ENCODE measurements around the gene NGB. TPM values are rescaled to one million over a fixed set of nuclear protein-coding genes. Genes with fewer than 3 reads are reported as not detected.

NGB gene
- total RNA-seq, 5 donors from 2014 or later (not counting 1 experiment from before 2014, with no cell fraction given): not detected

GRCh38 chr14:77316195-77316505, 45.1 kb upstream of the NGB start:
- H3K27me3 Mint-ChIP-seq: no peaks in the 10 kb centered on the region
- H3K4me1 ChIP-seq (ENCODE audit: control insufficient read depth in 1 of 2, extremely low read depth in 1 of 2, insufficient read depth in 2 of 2, low read length in 2 of 2): peaks cover 0 to 3% of the 10 kb centered on the region in 2 experiments
- peaks cover 4% of the 10 kb centered on the region for H3K36me3 Mint-ChIP-seq
- no peaks in the 10 kb centered on the region for H3K27me3 ChIP-seq (replicated peaks in 1 of 2; ENCODE audit: control insufficient read depth in 2 of 2, extremely low read depth in 1 of 2, insufficient read depth in 2 of 2, low read length in 1 of 2)
- H3K4me3 Mint-ChIP-seq: no peak overlapping the region
- peaks cover 5 to 10% (median 8%) of the 10 kb centered on the region in 3 donors for H3K4me1 Mint-ChIP-seq
- no peak overlapping the region for H3K27ac Mint-ChIP-seq
- no peak for ATAC-seq (replicated peaks in 1 of 4)
- H3K36me3 ChIP-seq (ENCODE audit: control insufficient read depth in 2 of 2, extremely low read depth in 1 of 2, insufficient read depth in 1 of 2, low read length in 1 of 2): no peaks in the 10 kb centered on the region
- H3K9me3 Mint-ChIP-seq: no peaks in the 10 kb centered on the region
- H3K27ac ChIP-seq (ENCODE audit: low read length): no peak overlapping the region
- H3K9me3 ChIP-seq: no peaks in the 10 kb centered on the region
- no CpG with 5 or more reads among the region's 1 CpG for WGBS (ENCODE audit: insufficient coverage)
- ChIA-PET POLR2A (interaction anchor here (0.7 kb wide), 2 partner anchors 42 to 440 kb away, joined by 4 to 11 read pairs; no protein-coding TSS in a partner anchor), CTCF (interaction anchor here (0.5 to 1.8 kb wide), 30 partner anchors 9 to 606 kb away, joined by 3 to 12 read pairs (median 4); partner anchors contain the start of genes ADCK1 (in 1 of the 2), SAMD15 (in 1 of the 2) and TMED8 (in 1 of the 2))
- no peak for DNase-seq
- no peak overlapping the region for H3K4me3 ChIP-seq (ENCODE audit: control insufficient read depth in 1 of 2, extremely low read depth in 1 of 2, low read length in 1 of 2)

- no peak overlapping the region for H3K4me3 ChIP-seq (ENCODE audit: control insufficient read depth in 1 of 2, extremely low read depth in 1 of 2, low read length in 1 of 2)
- H3K9me3 ChIP-seq: no peaks in the 10 kb centered on the region
- Mint-ChIP-seq H3K4me1 (peaks cover 1 to 5% (median 4%) of the 10 kb centered on the region in 3 donors), H3K36me3 (peaks cover 7% of the 10 kb centered on the region), H3K27ac (no peak overlapping the region), H3K9me3 (no peaks in the 10 kb centered on the region), H3K27me3 (no peaks in the 10 kb centered on the region), H3K4me3 (no peak overlapping the region)
- H3K4me1 ChIP-seq (ENCODE audit: control insufficient read depth in 1 of 2, extremely low read depth in 1 of 2, insufficient read depth in 2 of 2, low read length in 2 of 2): no peaks in the 10 kb centered on the region
- 77% methylated on average over 4 of the region's 10 CpGs for WGBS (ENCODE audit: insufficient coverage)
- DNase-seq: no peak
- ChIA-PET CTCF (interaction anchor here (0.7 to 1.8 kb wide), 10 partner anchors 10 to 605 kb away, joined by 3 to 12 read pairs (median 4); partner anchors contain the start of genes SAMD15 (in 1 of the 2) and TMED8 (in 1 of the 2)), POLR2A (no interaction called here)
- ATAC-seq (replicated peaks in 1 of 4): no peak
- no peaks in the 10 kb centered on the region for H3K27me3 ChIP-seq (replicated peaks in 1 of 2; ENCODE audit: control insufficient read depth in 2 of 2, extremely low read depth in 1 of 2, insufficient read depth in 2 of 2, low read length in 1 of 2)
- H3K36me3 ChIP-seq (ENCODE audit: control insufficient read depth in 2 of 2, extremely low read depth in 1 of 2, insufficient read depth in 1 of 2, low read length in 1 of 2): no peaks in the 10 kb centered on the region
- H3K27ac ChIP-seq (ENCODE audit: low read length): no peak overlapping the region
These were observed 43.8 kb upstream of the NGB start for GRCh38 chr14:77314539-77315457.

DNA sequence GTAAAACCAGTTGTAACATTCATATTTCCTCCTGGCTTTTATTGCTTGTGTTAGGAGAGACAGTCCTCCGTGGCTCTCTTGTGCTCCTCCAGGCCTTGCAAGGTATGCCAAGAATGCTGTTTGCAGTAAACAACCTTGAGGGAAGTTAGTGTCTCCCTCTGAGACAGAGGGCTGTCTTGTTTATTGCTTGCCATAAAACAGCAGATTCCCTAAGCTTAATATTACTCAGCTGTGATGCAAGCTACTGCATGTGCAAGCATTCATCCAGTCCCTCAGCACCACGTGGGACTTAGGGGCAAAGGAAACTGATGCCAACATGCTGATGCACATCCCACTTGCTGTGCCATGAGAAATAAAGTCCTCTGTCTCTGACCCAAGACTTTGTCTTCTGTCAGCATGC, 43.0 kb upstream of the NGB start:
- no peak for DNase-seq
- no peak overlapping the region for H3K27ac ChIP-seq (ENCODE audit: low read length)
- H3K9me3 Mint-ChIP-seq: no peaks in the 10 kb centered on the region
- no peaks in the 10 kb centered on the region for H3K27me3 ChIP-seq (replicated peaks in 1 of 2; ENCODE audit: control insufficient read depth in 2 of 2, extremely low read depth in 1 of 2, insufficient read depth in 2 of 2, low read length in 1 of 2)
- ChIA-PET CTCF (interaction anchor here in 1 of 2 donors (0.8 kb wide), 1 partner anchor 10 kb away, joined by 5 read pairs; no protein-coding TSS in a partner anchor), POLR2A (no interaction called here)
- H3K36me3 Mint-ChIP-seq: peaks cover 7% of the 10 kb centered on the region
- no peak for ATAC-seq (replicated peaks in 1 of 4)
- 50% methylated on average over 1 of the region's 2 CpGs for WGBS (ENCODE audit: insufficient coverage)
- no peaks in the 10 kb centered on the region for H3K9me3 ChIP-seq
- no peaks in the 10 kb centered on the region for H3K36me3 ChIP-seq (ENCODE audit: control insufficient read depth in 2 of 2, extremely low read depth in 1 of 2, insufficient read depth in 1 of 2, low read length in 1 of 2)
- H3K27me3 Mint-ChIP-seq: no peaks in the 10 kb centered on the region
- H3K4me3 ChIP-seq (ENCODE audit: control insufficient read depth in 1 of 2, extremely low read depth in 1 of 2, low read length in 1 of 2): no peak overlapping the region
- no peak overlapping the region for H3K27ac Mint-ChIP-seq
- no peaks in the 10 kb centered on the region for H3K4me1 ChIP-seq (ENCODE audit: control insufficient read depth in 1 of 2, extremely low read depth in 1 of 2, insufficient read depth in 2 of 2, low read length in 2 of 2)
- H3K4me1 Mint-ChIP-seq: peaks cover 0 to 2% (median 2%) of the 10 kb centered on the region in 3 donors
- H3K4me3 Mint-ChIP-seq: no peak overlapping the region

- Mint-ChIP-seq H3K4me1 (peaks cover 0 to 2% (median 2%) of the 10 kb centered on the region in 3 donors), H3K9me3 (no peaks in the 10 kb centered on the region), H3K4me3 (no peak overlapping the region), H3K27me3 (no peaks in the 10 kb centered on the region), H3K36me3 (peaks cover 7% of the 10 kb centered on the region), H3K27ac (no peak overlapping the region)
- H3K27me3 ChIP-seq (replicated peaks in 1 of 2; ENCODE audit: control insufficient read depth in 2 of 2, extremely low read depth in 1 of 2, insufficient read depth in 2 of 2, low read length in 1 of 2): no peaks in the 10 kb centered on the region
- H3K9me3 ChIP-seq: no peaks in the 10 kb centered on the region
- ATAC-seq (replicated peaks in 1 of 4) (no peak), DNase-seq (no peak)
- POLR2A ChIA-PET: no interaction called here
- H3K36me3 ChIP-seq (ENCODE audit: control insufficient read depth in 2 of 2, extremely low read depth in 1 of 2, insufficient read depth in 1 of 2, low read length in 1 of 2): no peaks in the 10 kb centered on the region
- CTCF ChIA-PET: no interaction called here
- H3K27ac ChIP-seq (ENCODE audit: low read length): no peak overlapping the region
- H3K4me3 ChIP-seq (ENCODE audit: control insufficient read depth in 1 of 2, extremely low read depth in 1 of 2, low read length in 1 of 2): no peak overlapping the region
- H3K4me1 ChIP-seq (ENCODE audit: control insufficient read depth in 1 of 2, extremely low read depth in 1 of 2, insufficient read depth in 2 of 2, low read length in 2 of 2): no peaks in the 10 kb centered on the region
- WGBS (ENCODE audit: insufficient coverage): no CpG with 5 or more reads among the region's 1 CpG
These were observed 42.4 kb upstream of the NGB start for GRCh38 chr14:77313371-77313770.

DNA sequence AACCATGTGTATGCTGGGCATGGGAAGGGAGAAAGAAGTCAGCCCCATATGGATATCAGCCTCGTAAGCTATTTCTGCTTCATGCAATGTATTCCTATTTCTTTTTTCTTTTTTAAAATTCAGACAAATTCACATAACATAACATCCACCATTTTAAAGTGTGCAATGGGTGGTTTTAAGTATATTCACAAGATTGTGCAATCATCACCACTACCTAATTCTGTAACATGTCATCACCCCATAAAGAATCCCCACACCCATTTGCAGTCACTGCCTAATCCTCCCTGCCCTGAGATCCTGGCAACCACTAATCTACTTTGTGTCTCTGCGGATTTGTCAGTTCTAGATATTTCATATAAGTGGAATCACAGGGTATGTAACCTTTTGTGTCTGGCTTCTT, 40.2 kb upstream of the NGB start:
- H3K27ac Mint-ChIP-seq: no peak overlapping the region
- POLR2A ChIA-PET: no interaction called here
- no peak for ATAC-seq (replicated peaks in 1 of 4)
- no peak for DNase-seq
- no peak overlapping the region for H3K4me3 Mint-ChIP-seq
- no peaks in the 10 kb centered on the region for H3K27me3 ChIP-seq (replicated peaks in 1 of 2; ENCODE audit: control insufficient read depth in 2 of 2, extremely low read depth in 1 of 2, insufficient read depth in 2 of 2, low read length in 1 of 2)
- CTCF ChIA-PET: no interaction called here
- no CpG with 5 or more reads among the region's 2 CpGs for WGBS (ENCODE audit: insufficient coverage)
- no peaks in the 10 kb centered on the region for H3K27me3 Mint-ChIP-seq
- no peaks in the 10 kb centered on the region for H3K4me1 ChIP-seq (ENCODE audit: control insufficient read depth in 1 of 2, extremely low read depth in 1 of 2, insufficient read depth in 2 of 2, low read length in 2 of 2)
- H3K27ac ChIP-seq (ENCODE audit: low read length): no peak overlapping the region
- no peaks in the 10 kb centered on the region for H3K9me3 Mint-ChIP-seq
- peaks cover 0 to 2% (median 2%) of the 10 kb centered on the region in 3 donors for H3K4me1 Mint-ChIP-seq
- no peaks in the 10 kb centered on the region for H3K9me3 ChIP-seq
- H3K4me3 ChIP-seq (ENCODE audit: control insufficient read depth in 1 of 2, extremely low read depth in 1 of 2, low read length in 1 of 2): no peak overlapping the region
- H3K36me3 ChIP-seq (ENCODE audit: control insufficient read depth in 2 of 2, extremely low read depth in 1 of 2, insufficient read depth in 1 of 2, low read length in 1 of 2): no peaks in the 10 kb centered on the region
- peaks cover 7% of the 10 kb centered on the region for H3K36me3 Mint-ChIP-seq

- H3K4me1 Mint-ChIP-seq: peaks cover 0 to 2% (median 2%) of the 10 kb centered on the region in 3 donors
- Histone ChIP-seq H3K4me1 (ENCODE audit: control insufficient read depth in 1 of 2, extremely low read depth in 1 of 2, insufficient read depth in 2 of 2, low read length in 2 of 2) (no peaks in the 10 kb centered on the region), H3K27me3 (replicated peaks in 1 of 2; ENCODE audit: control insufficient read depth in 2 of 2, extremely low read depth in 1 of 2, insufficient read depth in 2 of 2, low read length in 1 of 2) (no peaks in the 10 kb centered on the region), H3K4me3 (ENCODE audit: control insufficient read depth in 1 of 2, extremely low read depth in 1 of 2, low read length in 1 of 2) (no peak overlapping the region), H3K27ac (ENCODE audit: low read length) (no peak overlapping the region), H3K36me3 (ENCODE audit: control insufficient read depth in 2 of 2, extremely low read depth in 1 of 2, insufficient read depth in 1 of 2, low read length in 1 of 2) (peaks cover 0 to 4% of the 10 kb centered on the region in 2 donors), H3K9me3 (no peaks in the 10 kb centered on the region)
- no peak overlapping the region for H3K27ac Mint-ChIP-seq
- no peak overlapping the region for H3K4me3 Mint-ChIP-seq
- WGBS (ENCODE audit: insufficient coverage): 72% methylated on average over 3 of the region's 4 CpGs
- ChIA-PET CTCF (no interaction called here), POLR2A (no interaction called here)
- DNase-seq: no peak
- no peak for ATAC-seq (replicated peaks in 1 of 4)
- H3K36me3 Mint-ChIP-seq: peaks cover 7% of the 10 kb centered on the region
- H3K27me3 Mint-ChIP-seq: no peaks in the 10 kb centered on the region
- no peaks in the 10 kb centered on the region for H3K9me3 Mint-ChIP-seq
These were observed 39.0 kb upstream of the NGB start for GRCh38 chr14:77310026-77310425.
